CD4-positive, alpha-beta memory T cell (primary cell): ENCODE data around the gene FA2H. TPM values are rescaled to one million over a fixed set of nuclear protein-coding genes. Genes with fewer than 3 reads are reported as not detected.
A peak's percentile ranks its signal among the peaks of the same experiment; 100 is the strongest.
"Not testable (repeated sequence)": the region's sequence is repeated elsewhere in the genome, so short reads cannot be mapped to it uniquely, and the experiment has no call there.

Experiments
- CTCF ChIA-PET: fragments of 350-600 bp; sonication (Branson Sonifier 250); formaldehyde crosslinking; loops from one replicate; lab custom pipeline; 2021; ENCODE audit warnings: inconsistent platforms; ENCODE audit not compliant: partially characterized antibody; lab: Charles Lee
- POLR2A ChIA-PET: fragments of 350-600 bp; sonication (Branson Sonifier 250); formaldehyde crosslinking; loops from one replicate; lab custom pipeline; 2021; ENCODE audit not compliant: partially characterized antibody; lab: Charles Lee
- DNase-seq, 5 donors: peaks; one replicate each; pipeline versions ENCODE4 v3.0.0 to v3.0.0-alpha.2; 2020 to 2022; ENCODE audit warnings: mixed read lengths in 1 of 5
- H3K27ac ChIP-seq: one replicate; pipeline ENCODE4 v1.7.0; 2013; ENCODE audit warnings: low read depth, low read length
- H3K27me3 ChIP-seq: 2 replicates; pipeline ENCODE4 v1.7.0; 2013; ENCODE audit warnings: mild to moderate bottlenecking, low read length, moderate library complexity; ENCODE audit not compliant: insufficient read depth
- H3K36me3 ChIP-seq: 2 replicates; pipeline ENCODE4 v1.7.0; 2013; ENCODE audit warnings: mild to moderate bottlenecking, low read length, moderate library complexity; ENCODE audit not compliant: insufficient read depth
- H3K4me1 ChIP-seq: 2 replicates; pipeline ENCODE4 v1.7.0; 2013; ENCODE audit warnings: mild to moderate bottlenecking, low read length, moderate library complexity; ENCODE audit not compliant: insufficient read depth
- H3K4me3 ChIP-seq, 2 donors: one replicate each; pipeline ENCODE4 v1.7.0; 2013; ENCODE audit warnings: low read length in 2 of 2, mild to moderate bottlenecking in 1 of 2
- H3K9me3 ChIP-seq, 2 donors: one replicate each; pipeline ENCODE4 v1.7.0; 2013; ENCODE audit warnings: low read length in 2 of 2, control low read depth in 1 of 2; ENCODE audit not compliant: control insufficient read depth in 1 of 2
- H3K27ac Mint-ChIP-seq, 7 donors: one replicate each; pipeline ENCODE4 v1.8.0; 2020 to 2021; ENCODE audit warnings: mixed read lengths in 7 of 7, mild to moderate bottlenecking in 6 of 7, inconsistent platforms in 3 of 7, moderate library complexity in 3 of 7
- H3K27me3 Mint-ChIP-seq, 2 donors: one replicate each; pipeline ENCODE4 v1.8.0; 2020 to 2021; ENCODE audit warnings: mixed read lengths in 2 of 2
- H3K36me3 Mint-ChIP-seq, 2 donors: one replicate each; pipeline ENCODE4 v1.8.0; 2020 to 2021; ENCODE audit warnings: mixed read lengths in 2 of 2, inconsistent platforms in 1 of 2, mild to moderate bottlenecking in 1 of 2
- H3K4me1 Mint-ChIP-seq, 4 donors: one replicate each; pipeline ENCODE4 v1.8.0; 2020 to 2021; ENCODE audit warnings: mixed read lengths in 4 of 4, mild to moderate bottlenecking in 1 of 4
- H3K4me3 Mint-ChIP-seq, 8 donors: one replicate each; pipeline ENCODE4 v1.8.0; 2020 to 2021; ENCODE audit warnings: mixed read lengths in 8 of 8, mild to moderate bottlenecking in 7 of 8, moderate library complexity in 6 of 8, inconsistent platforms in 3 of 8
- H3K9me3 Mint-ChIP-seq, 8 donors: one replicate each; pipeline ENCODE4 v1.8.0; 2020 to 2021; ENCODE audit warnings: mixed read lengths in 8 of 8, mild to moderate bottlenecking in 5 of 8, inconsistent platforms in 3 of 8, moderate library complexity in 1 of 8
- intact Hi-C: fragments of 100-400 bp; cut with micrococcal nuclease; formaldehyde crosslinking; loops from one replicate; pipeline ENCODE4 v1.15.1; 2023
- polyA plus RNA-seq, 2 donors: library from polyadenylated mRNA; unstranded; fragments of 300-500 nt; fragmentation: Illumina TruSeq; gene quantifications; one replicate each; pipeline ENCODE4 v1.2.3, GENCODE V29; 2021
- total RNA-seq, 2 experiments: library from RNA; stranded (reverse); gene quantifications; one replicate each; pipeline ENCODE4 v1.2.3, GENCODE V29; 2021

The FA2H gene
- under 1 TPM in 1 of 2 experiments, not detected in 1; 0.17 TPM for total RNA-seq
- under 1 TPM in 1 of 2 donors, not detected in 1; 0.21 TPM for polyA plus RNA-seq

DNA sequence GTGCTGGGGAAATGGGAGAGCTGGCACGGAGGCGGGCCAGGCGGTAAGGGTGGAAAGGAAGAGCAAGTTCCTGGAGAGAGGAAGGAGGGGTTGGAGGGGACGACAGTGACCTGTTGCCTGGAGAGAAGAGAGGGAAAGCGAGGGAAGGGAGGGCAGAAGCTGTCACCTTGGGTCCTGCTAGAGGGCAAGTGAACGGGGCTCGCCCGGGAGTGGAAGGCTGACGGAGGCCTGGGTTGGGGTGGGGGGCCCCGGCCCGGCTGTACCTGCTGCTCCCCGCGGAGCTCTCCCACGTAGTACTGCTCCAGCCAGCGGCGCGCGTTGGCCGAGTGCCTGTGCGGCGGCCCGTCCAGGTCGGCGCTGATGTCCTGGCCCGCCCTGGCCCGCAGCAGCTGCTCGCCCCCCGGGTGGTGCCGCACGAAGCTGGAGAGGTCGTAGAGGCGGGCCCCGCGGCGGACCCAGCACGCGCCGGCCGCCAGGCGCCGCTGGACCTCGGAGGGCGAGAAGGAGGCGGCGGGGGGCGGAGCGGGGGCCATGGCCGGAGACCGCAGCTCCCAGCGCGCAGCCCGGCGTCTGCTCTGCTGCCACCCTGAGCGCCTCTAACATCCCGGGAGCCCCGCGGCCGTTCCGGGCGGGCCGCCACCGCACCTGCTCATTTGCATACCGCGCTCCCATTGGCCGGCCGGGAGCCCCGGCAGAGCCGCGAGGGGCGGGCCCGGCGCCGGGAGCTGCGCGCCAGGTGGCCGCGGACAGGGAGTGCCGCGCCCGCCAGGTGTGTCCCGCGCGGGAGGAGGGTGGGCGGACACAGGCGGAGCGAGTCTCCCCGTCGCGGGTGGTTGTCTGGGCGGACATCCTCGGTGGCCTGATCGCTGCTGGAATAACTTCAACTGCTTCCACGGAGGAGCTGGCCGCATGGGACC lies at the start of gene FA2H:
Gene FA2H, minus strand, starts transcription at position 598 of the 917 bp plus-strand sequence. Its CDS starts 65 bp downstream, at position 533.
- peak; percentile 62 to 75 (median 66) for DNase-seq
- H3K36me3 Mint-ChIP-seq = no peaks in the 10 kb centered on the region
- H3K27me3 Mint-ChIP-seq = peaks cover 20 to 33% of the 10 kb centered on the region in 2 donors
- peak within 1 kb of the TSS in 1 of 2 donors; percentile 15 for H3K4me3 ChIP-seq
- H3K27me3 ChIP-seq = peaks cover 8% of the 10 kb centered on the region
- no peaks in the 10 kb centered on the region for H3K9me3 Mint-ChIP-seq
- peaks cover 9 to 14% (median 12%) of the 10 kb centered on the region in 4 donors for H3K4me1 Mint-ChIP-seq
- intact Hi-C loops = no loop called here
- POLR2A ChIA-PET = interaction anchor here (1.6 kb wide), 1 partner anchor 74 kb away, joined by 6 read pairs; the partner anchor contains the start of gene MLKL
- H3K4me1 ChIP-seq = peaks cover 10% of the 10 kb centered on the region
- no peaks in the 10 kb centered on the region for H3K9me3 ChIP-seq
- H3K27ac Mint-ChIP-seq = peak within 1 kb of the TSS in 3 of 7 donors; percentile 35 to 73 (median 52)
- H3K36me3 ChIP-seq = no peaks in the 10 kb centered on the region
- no peak within 1 kb of the TSS for H3K27ac ChIP-seq
- peak within 1 kb of the TSS; percentile 59 to 81 (median 76) for H3K4me3 Mint-ChIP-seq
- CTCF ChIA-PET = interaction anchor here (0.9 kb wide), 1 partner anchor 9 kb away, joined by 3 read pairs; no protein-coding TSS in a partner anchor

GRCh38 chr16:74817851-74818250 lies 43.2 kb upstream of the FA2H start:
- CTCF ChIA-PET = interaction anchor here (1.7 kb wide), 1 partner anchor 44 kb away, joined by 8 read pairs; no protein-coding TSS in a partner anchor
- no peak overlapping the region for H3K4me3 ChIP-seq
- peaks cover 4 to 11% of the 10 kb centered on the region in 2 donors for H3K27me3 Mint-ChIP-seq
- POLR2A ChIA-PET = no interaction called here
- no peaks in the 10 kb centered on the region for H3K27me3 ChIP-seq
- no peaks in the 10 kb centered on the region for H3K4me1 Mint-ChIP-seq
- no peaks in the 10 kb centered on the region for H3K9me3 ChIP-seq
- H3K4me3 Mint-ChIP-seq = no peak overlapping the region
- no peak overlapping the region for H3K27ac ChIP-seq
- intact Hi-C loops = no loop called here
- H3K9me3 Mint-ChIP-seq = peaks cover 0 to 2% (median 0%) of the 10 kb centered on the region in 8 donors
- H3K4me1 ChIP-seq = peaks cover 4% of the 10 kb centered on the region
- H3K27ac Mint-ChIP-seq = peak overlapping the region in 1 of 7 donors; percentile 37
- DNase-seq = no peak
- H3K36me3 ChIP-seq = no peaks in the 10 kb centered on the region
- H3K36me3 Mint-ChIP-seq = no peaks in the 10 kb centered on the region

GRCh38 chr16:74813109-74813641 lies 38.6 kb upstream of the FA2H start:
- H3K27me3 Mint-ChIP-seq = peaks cover 2 to 4% of the 10 kb centered on the region in 2 donors
- H3K4me3 Mint-ChIP-seq = peak overlapping the region in 3 of 8 donors; percentile 10 to 47 (median 46)
- intact Hi-C loops = loop anchor here (1.0 kb wide), 3 partner anchors 49 to 185 kb away; no protein-coding TSS in a partner anchor
- CTCF ChIA-PET = interaction anchor here (0.7 to 6.2 kb wide), 12 partner anchors 9 to 298 kb away, joined by 3 to 89 read pairs (median 4); no protein-coding TSS in a partner anchor
- DNase-seq = peak; percentile 51 to 72 (median 60)
- H3K36me3 Mint-ChIP-seq = no peaks in the 10 kb centered on the region
- no peak overlapping the region for H3K27ac ChIP-seq
- peaks cover 0 to 9% (median under 1%) of the 10 kb centered on the region in 8 donors for H3K9me3 Mint-ChIP-seq
- H3K4me3 ChIP-seq = no peak overlapping the region
- H3K27me3 ChIP-seq = no peaks in the 10 kb centered on the region
- H3K27ac Mint-ChIP-seq = no peak overlapping the region
- peaks cover 4% of the 10 kb centered on the region for H3K4me1 ChIP-seq
- POLR2A ChIA-PET = no interaction called here
- no peaks in the 10 kb centered on the region for H3K4me1 Mint-ChIP-seq
- H3K9me3 ChIP-seq = no peaks in the 10 kb centered on the region
- no peaks in the 10 kb centered on the region for H3K36me3 ChIP-seq

GRCh38 chr16:74811911-74812310 lies 37.3 kb upstream of the FA2H start:
- Mint-ChIP-seq H3K27ac (no peak overlapping the region), H3K4me1 (no peaks in the 10 kb centered on the region), H3K27me3 (peaks cover 3 to 4% of the 10 kb centered on the region in 2 donors), H3K4me3 (no peak overlapping the region), H3K9me3 (peaks cover 0 to 9% (median under 1%) of the 10 kb centered on the region in 8 donors), H3K36me3 (no peaks in the 10 kb centered on the region)
- H3K4me1 ChIP-seq = peaks cover 4% of the 10 kb centered on the region
- no peak for DNase-seq
- no peaks in the 10 kb centered on the region for H3K36me3 ChIP-seq
- no peak overlapping the region for H3K4me3 ChIP-seq
- H3K9me3 ChIP-seq = no peaks in the 10 kb centered on the region
- ChIA-PET CTCF (interaction anchor here (0.8 to 6.2 kb wide), 5 partner anchors 41 to 299 kb away, joined by 3 to 89 read pairs (median 4); no protein-coding TSS in a partner anchor), POLR2A (no interaction called here)
- no peaks in the 10 kb centered on the region for H3K27me3 ChIP-seq
- H3K27ac ChIP-seq = no peak overlapping the region
- intact Hi-C loops = no loop called here

DNA sequence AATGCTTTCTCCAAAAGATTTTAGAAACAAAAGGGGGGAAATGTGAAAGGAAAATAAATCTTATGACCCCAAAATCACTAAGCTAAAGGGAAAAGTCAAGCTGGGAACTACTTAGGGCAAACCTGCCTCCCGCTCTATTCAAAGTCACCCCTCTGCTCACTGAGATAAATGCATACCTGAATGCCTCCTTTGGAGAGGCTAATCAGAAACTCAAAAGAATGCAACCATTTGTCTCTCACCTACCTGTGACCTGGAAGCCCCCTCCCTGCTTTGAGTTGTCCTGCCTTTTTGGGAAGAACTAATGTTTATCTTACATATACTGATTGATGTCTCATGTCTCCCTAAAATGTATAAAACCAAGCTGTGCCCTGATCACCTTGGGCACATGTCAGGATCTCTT lies 36.6 kb upstream of the FA2H start:
- H3K4me1 Mint-ChIP-seq, DNase-seq, intact Hi-C loops, H3K36me3 ChIP-seq, POLR2A ChIA-PET, H3K27me3 Mint-ChIP-seq, H3K27me3 ChIP-seq, H3K9me3 ChIP-seq, H3K4me3 ChIP-seq, H3K27ac ChIP-seq, H3K36me3 Mint-ChIP-seq, H3K4me3 Mint-ChIP-seq, H3K27ac Mint-ChIP-seq, H3K4me1 ChIP-seq: not testable (repeated sequence)
- CTCF ChIA-PET = interaction anchor here (1.2 to 6.2 kb wide), 3 partner anchors 41 to 300 kb away, joined by 3 to 89 read pairs (median 35); no protein-coding TSS in a partner anchor
- peaks cover 0 to 15% (median under 1%) of the 10 kb centered on the region in 8 donors for H3K9me3 Mint-ChIP-seq

GRCh38 chr16:74807052-74807646 lies 32.5 kb upstream of the FA2H start:
- CTCF ChIA-PET = interaction anchor here (0.7 to 1.1 kb wide), 2 partner anchors 55 to 57 kb away, joined by 3 read pairs; no protein-coding TSS in a partner anchor
- DNase-seq = no peak
- H3K27ac Mint-ChIP-seq = no peak overlapping the region
- no peak overlapping the region for H3K27ac ChIP-seq
- H3K4me3 Mint-ChIP-seq = no peak overlapping the region
- no peak overlapping the region for H3K4me3 ChIP-seq
- POLR2A ChIA-PET = no interaction called here
- no peaks in the 10 kb centered on the region for H3K27me3 ChIP-seq
- H3K4me1 ChIP-seq = no peaks in the 10 kb centered on the region
- H3K36me3 Mint-ChIP-seq = peaks cover 0 to 4% of the 10 kb centered on the region in 2 donors
- H3K4me1 Mint-ChIP-seq = no peaks in the 10 kb centered on the region
- H3K36me3 ChIP-seq = no peaks in the 10 kb centered on the region
- peaks cover 5 to 7% of the 10 kb centered on the region in 2 donors for H3K27me3 Mint-ChIP-seq
- intact Hi-C loops = no loop called here
- no peaks in the 10 kb centered on the region for H3K9me3 ChIP-seq
- H3K9me3 Mint-ChIP-seq = peaks cover 2 to 27% (median 4%) of the 10 kb centered on the region in 8 donors
